Prostate gland (tissue), 2 donors: ENCODE data around the gene SESN3.

Experiments used
- POLR2A ChIP-seq: fragments of 450-650 bp; IDR thresholded peaks from one replicate; pipeline ENCODE4 v1.6.1; 2016; ENCODE audit warnings: antibody characterized with exemption, mild to moderate bottlenecking
- POLR2AphosphoS5 ChIP-seq: sonication (generic); formaldehyde crosslinking; IDR thresholded peaks from one replicate; pipeline ENCODE4 v1.6.1; 2017; ENCODE audit warnings: antibody characterized with exemption
- TF ChIP-seq, protein P1 (sequence below), 4 experiments: fragments of 200-600 bp in 2 of 4; fragments of 450-650 bp in 2 of 4; sonication (generic) in 2 of 4; IDR thresholded peaks; 1 replicate in 3 of 4; 2 replicates in 1 of 4; pipeline ENCODE4 v1.5.1; 2016 to 2019; ENCODE audit warnings: antibody characterized with exemption in 4 of 4, mild to moderate bottlenecking in 2 of 4, moderate library complexity in 2 of 4

DNA sequence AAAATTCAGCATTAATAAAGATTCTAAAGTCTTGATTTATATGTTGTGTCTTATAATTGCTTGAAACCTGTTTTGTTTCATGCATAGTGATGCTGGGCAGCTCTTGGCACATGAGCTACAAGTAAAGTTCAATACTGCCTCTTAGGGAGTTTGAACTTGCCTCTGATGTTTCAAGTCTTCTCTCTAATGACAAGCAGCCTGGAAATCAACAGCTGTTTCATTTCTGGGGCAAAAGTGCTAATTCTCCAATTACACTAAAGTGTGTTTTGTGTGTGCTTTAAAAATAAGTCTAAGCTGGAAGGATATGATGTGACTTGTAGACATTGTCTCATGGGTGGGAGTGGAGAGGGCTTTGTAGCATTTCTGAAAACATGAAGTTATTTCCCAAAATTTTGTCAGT lies 23.7 kb upstream of the SESN3 start:
- TF ChIP-seq, protein P1, sequence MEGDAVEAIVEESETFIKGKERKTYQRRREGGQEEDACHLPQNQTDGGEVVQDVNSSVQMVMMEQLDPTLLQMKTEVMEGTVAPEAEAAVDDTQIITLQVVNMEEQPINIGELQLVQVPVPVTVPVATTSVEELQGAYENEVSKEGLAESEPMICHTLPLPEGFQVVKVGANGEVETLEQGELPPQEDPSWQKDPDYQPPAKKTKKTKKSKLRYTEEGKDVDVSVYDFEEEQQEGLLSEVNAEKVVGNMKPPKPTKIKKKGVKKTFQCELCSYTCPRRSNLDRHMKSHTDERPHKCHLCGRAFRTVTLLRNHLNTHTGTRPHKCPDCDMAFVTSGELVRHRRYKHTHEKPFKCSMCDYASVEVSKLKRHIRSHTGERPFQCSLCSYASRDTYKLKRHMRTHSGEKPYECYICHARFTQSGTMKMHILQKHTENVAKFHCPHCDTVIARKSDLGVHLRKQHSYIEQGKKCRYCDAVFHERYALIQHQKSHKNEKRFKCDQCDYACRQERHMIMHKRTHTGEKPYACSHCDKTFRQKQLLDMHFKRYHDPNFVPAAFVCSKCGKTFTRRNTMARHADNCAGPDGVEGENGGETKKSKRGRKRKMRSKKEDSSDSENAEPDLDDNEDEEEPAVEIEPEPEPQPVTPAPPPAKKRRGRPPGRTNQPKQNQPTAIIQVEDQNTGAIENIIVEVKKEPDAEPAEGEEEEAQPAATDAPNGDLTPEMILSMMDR (IDR thresholded peaks at IDR 0.05) = no peak
- no peak for TF ChIP-seq POLR2AphosphoS5
- TF ChIP-seq POLR2A = no peak
